Renal cortex interstitium (tissue), 11 donors: Measurements from ENCODE around the gene CDK6. TPM values are rescaled to one million over a fixed set of nuclear protein-coding genes. Genes with fewer than 3 reads are reported as not detected.
A peak's percentile ranks its signal among the peaks of the same experiment; 100 is the strongest.
"Not testable (repeated sequence)": the region's sequence is repeated elsewhere in the genome, so short reads cannot be mapped to it uniquely, and the experiment has no call there.

ENCODE experiments used
- DNase-seq, 11 donors: peaks; one replicate each; pipeline ENCODE4 v3.0.0-alpha.2; 2013; ENCODE audit warnings: low read depth in 9 of 11, low spot score in 4 of 11; ENCODE audit errors: extremely low read depth in 1 of 11
- polyA plus RNA-seq, 3 donors: library from polyadenylated mRNA; unstranded; fragments of 120-200 nt; gene quantifications; one replicate each; pipeline ENCODE4 v1.2.1, GENCODE V29; 2013; ENCODE audit not compliant: insufficient read length in 3 of 3

The CDK6 gene
- polyA plus RNA-seq, 3 donors = 46.1 to 51.2 (median 46.6) TPM

GRCh38 chr7:92626281-92626809 is 210.0 kb downstream of the CDK6 start:
- no peak for DNase-seq

DNA sequence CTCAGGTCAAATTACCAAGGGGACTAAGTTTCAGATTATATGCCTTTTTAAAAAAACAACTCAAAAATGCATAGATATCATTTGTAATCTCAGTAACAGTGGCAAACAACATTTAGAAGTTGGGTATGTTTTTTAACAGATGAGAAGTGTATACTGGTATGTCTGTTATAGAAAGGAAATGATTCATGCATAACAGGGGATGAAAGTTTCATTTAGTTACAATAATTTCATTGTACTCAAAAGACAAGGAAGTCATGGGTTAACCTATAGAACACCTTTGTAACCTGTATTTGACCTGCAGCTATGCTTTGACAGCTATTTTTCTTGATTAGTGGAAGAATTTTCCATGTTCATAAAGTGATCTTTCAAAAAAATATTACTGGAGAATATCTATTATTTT is 210.8 kb downstream of the CDK6 start:
- DNase-seq = no peak

GRCh38 chr7:92624298-92624996 is 211.9 kb downstream of the CDK6 start:
- DNase-seq = no peak

- DNase-seq = no peak
Observed at GRCh38 chr7:92623544-92623943, 212.8 kb downstream of the CDK6 start.

- no peak for DNase-seq
Observed at GRCh38 chr7:92622685-92623084, 213.7 kb downstream of the CDK6 start.

DNA sequence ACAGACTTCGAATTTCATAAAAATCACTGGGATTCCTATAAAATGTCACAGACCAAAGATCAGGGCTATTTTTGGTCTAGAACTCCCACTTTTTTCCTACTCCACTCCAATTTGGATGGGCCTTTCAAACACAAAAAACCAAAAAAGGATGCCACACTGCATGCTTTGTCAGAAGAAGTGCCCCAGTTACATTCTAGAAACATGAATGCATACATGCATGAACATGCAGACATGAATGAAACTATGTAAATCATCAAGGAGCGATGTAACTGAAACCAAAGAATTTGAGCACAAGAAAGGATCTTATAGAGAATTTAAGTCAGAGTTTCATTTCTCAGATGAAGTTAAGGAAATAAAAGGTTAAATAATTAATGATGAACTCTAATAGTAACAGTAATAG is 214.3 kb downstream of the CDK6 start:
- no peak for DNase-seq

DNA sequence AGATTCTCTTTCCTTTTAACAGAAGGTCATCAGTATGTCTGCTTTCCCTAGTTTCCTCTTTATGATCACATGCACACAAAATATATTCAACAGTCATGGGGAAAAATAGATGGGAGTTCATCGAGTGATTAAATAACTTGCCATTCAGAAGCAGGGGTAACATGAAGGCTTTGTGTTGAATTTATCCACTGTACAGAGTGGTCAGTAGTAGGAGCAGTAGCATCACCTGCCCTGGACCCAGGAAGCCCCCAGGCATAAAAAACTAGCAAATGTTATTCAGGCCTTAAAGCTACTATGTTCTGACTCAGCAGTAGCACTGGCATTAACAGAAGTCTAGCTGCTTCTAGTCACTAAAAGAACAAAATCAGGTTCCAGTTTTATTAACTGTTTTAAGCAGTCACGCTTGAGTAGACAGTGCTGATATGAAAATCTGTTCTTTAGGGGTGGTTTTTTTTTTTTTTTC is 214.8 kb downstream of the CDK6 start:
- no peak for DNase-seq

DNA sequence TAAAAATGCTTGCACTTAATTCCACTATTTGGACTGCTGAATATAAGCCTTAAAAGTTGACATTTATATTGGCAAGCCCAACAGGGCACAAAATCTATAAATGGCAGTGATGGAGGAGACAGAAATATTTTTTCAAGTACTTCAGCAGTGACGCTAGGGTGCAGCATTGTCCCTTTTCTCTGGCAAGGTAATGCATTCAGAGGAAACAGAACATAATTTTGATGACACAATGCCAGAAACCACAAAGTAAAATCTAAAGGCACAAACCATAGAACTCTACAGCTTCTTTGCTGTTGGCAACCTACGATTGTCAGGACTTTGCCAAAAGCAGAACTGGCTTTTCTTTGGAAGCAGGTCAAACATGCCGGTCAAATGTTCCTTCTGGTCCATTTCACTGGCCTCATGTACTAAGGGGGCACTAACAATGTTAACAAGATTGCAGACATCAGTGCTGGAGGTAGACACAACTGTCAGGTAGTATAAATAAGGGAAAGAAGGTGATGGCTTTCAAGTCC is 215.3 kb downstream of the CDK6 start:
- DNase-seq = peak in 9 of 11 donors; percentile 48 to 84 (median 66)

DNA sequence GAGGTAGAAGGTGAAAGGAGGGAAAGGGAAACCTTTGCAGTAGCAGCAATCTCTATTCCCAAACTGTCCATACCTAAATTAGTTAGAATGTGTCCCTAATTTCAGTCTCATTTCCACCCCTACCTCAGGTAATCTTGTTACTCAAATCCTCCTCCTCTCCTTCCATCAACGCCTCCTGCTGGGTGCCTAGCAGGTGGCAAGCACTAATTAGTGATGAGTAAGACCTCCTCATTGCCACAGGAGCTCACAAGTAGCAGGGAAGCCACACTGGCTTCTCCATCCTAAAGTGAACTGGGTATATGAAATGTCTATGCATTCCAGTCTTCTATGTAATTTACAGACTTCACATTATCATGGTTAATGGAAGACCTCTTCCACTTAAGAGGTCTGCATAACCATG is 220.5 kb downstream of the CDK6 start:
- DNase-seq = no peak

DNA sequence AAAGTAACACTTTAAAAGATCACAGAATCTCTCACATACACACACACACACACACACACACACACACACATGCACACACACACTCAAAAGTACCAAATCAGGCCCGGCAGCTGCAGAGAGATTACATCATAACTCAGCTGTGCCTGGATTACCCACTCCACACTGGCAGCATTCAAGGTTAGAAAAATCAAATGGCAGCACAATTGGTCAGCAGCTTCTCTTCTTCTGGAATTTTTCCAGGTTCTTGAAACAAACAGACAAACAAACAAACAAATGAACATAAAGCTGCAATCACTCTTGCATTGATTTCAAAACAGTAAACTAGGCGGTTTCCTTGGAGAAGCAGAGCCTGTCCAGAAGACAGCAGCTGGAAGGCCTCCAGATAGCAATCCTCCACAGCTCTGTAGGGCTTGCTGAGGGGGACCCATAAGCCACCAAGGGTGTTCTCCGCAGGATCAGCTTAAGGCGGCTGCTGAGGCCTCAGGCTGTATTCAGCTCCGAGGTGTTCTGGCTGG is 221.7 kb downstream of the CDK6 start:
- peak in 1 of 11 donors; percentile 38 for DNase-seq

DNA sequence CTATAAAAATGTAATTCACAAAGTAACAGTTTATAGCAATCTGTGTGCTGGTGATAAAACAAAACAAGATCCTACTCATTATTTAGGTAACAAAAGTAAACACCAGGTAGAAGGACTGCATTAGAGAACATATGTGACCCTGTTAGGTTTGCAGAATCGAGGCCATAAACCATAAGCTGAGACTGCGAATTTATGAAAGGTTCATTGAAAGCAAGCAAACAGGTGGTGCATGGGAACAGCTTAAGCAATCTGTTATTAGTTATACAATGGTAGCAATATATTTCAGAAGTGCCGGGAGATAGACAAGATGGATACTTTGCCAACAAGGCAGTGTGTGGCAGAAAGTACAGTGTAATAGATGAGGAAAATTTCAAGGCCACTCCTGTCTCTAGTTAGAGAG is 222.7 kb downstream of the CDK6 start:
- no peak for DNase-seq

GRCh38 chr7:92613214-92613613 is 223.2 kb downstream of the CDK6 start:
- DNase-seq = no peak

GRCh38 chr7:92612501-92612900 is 223.9 kb downstream of the CDK6 start:
- no peak for DNase-seq

DNA sequence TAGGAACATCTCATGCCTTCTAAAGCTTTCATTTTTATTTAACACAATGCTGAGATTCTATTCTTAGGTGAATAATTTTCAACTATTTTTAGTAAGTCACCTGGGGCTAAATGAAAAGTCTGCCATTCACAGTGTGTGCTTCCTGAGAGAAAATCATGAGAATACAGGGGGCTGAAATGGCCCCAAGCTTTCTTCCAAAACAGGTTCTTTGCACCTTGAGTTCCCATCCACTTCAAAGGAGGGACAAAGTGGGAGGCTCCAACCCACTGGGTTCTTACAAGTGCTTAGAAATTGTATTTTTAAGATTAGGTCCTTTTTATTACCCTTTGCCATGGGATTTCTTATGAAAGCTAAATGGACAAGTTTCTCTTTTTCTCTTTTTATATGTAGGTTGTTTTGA is 224.6 kb downstream of the CDK6 start:
- no peak for DNase-seq

- peak in 1 of 11 donors; percentile 24 for DNase-seq
Observed at GRCh38 chr7:92609921-92610518, 226.4 kb downstream of the CDK6 start.

- peak in 2 of 11 donors; percentile 27 to 36 for DNase-seq
Observed at GRCh38 chr7:92608380-92609322, 227.7 kb downstream of the CDK6 start.

- no peak for DNase-seq
Observed at GRCh38 chr7:92606985-92607384, 229.4 kb downstream of the CDK6 start.

- DNase-seq = not testable (repeated sequence)
Observed at GRCh38 chr7:92604517-92604916, 231.9 kb downstream of the CDK6 start.

DNA sequence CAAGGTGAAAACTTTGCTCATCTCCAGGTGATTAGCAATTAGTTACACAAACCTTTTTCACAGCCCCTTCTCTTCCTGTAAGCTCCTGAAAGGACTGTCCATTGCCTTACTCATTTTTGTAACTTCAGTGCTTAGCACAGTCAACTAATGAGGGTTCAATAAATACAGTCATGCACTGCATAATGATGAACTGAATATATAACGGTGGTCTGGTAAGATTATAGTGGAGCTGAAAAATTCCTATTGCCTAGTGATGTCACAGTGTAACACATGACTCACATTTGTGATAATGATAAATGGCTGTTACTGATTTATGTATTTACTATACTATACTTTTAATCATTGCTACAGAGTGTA is 233.3 kb downstream of the CDK6 start:
- no peak for DNase-seq
